Stimulated activated CD4-positive, alpha-beta T cell treated with anti-CD3 and anti-CD28 coated beads, Interleukin-4, amount 100 ng/mL, for 24 hours (primary cell): Measurements from ENCODE around the gene RPL3.
A peak's percentile ranks its signal among the peaks of the same experiment; 100 is the strongest.
"Not testable (repeated sequence)": the region's sequence is repeated elsewhere in the genome, so short reads cannot be mapped to it uniquely, and the experiment has no call there.

Source experiments
- DNase-seq: peaks from one replicate; pipeline ENCODE4 v3.0.0-alpha.2; 2020

RPL3 gene

GRCh38 chr22:39350757-39351688, 31.6 kb upstream of the RPL3 start:
- DNase-seq: no peak

- DNase-seq: no peak
Measured at GRCh38 chr22:39349967-39350726, 30.7 kb upstream of the RPL3 start, which contains the start of gene SYNGR1. Gene SYNGR1, plus strand, starts transcription at chr22:39349991. Its CDS starts 20 bp downstream, at chr22:39350011.

GRCh38 chr22:39349506-39349966, 30.1 kb upstream of the RPL3 start:
- DNase-seq: no peak

- no peak for DNase-seq
Measured at GRCh38 chr22:39348909-39349505, 29.6 kb upstream of the RPL3 start.

- DNase-seq: no peak
Measured at GRCh38 chr22:39345231-39345630, 25.8 kb upstream of the RPL3 start.

- DNase-seq: no peak
Measured at GRCh38 chr22:39344046-39344390, 24.6 kb upstream of the RPL3 start.

GRCh38 chr22:39343259-39344045, 24.0 kb upstream of the RPL3 start:
- DNase-seq: peak; percentile 63

GRCh38 chr22:39341179-39341578, 21.8 kb upstream of the RPL3 start:
- no peak for DNase-seq

- not testable (repeated sequence) for DNase-seq
Measured at GRCh38 chr22:39339775-39340174, 20.4 kb upstream of the RPL3 start.

GRCh38 chr22:39336411-39336810, 17.0 kb upstream of the RPL3 start:
- no peak for DNase-seq

GRCh38 chr22:39332441-39333064, 13.1 kb upstream of the RPL3 start:
- no peak for DNase-seq

GRCh38 chr22:39330553-39330952, 11.1 kb upstream of the RPL3 start:
- DNase-seq: not testable (repeated sequence)

GRCh38 chr22:39327995-39328754, 8.8 kb upstream of the RPL3 start:
- DNase-seq: no peak

- DNase-seq: no peak
Measured at GRCh38 chr22:39325392-39325932, 6.0 kb upstream of the RPL3 start.

GRCh38 chr22:39320616-39321029, 1.2 kb upstream of the RPL3 start:
- not testable (repeated sequence) for DNase-seq

GRCh38 chr22:39318507-39319283, 728 bp downstream of the RPL3 start:
- DNase-seq: peak; percentile 58

GRCh38 chr22:39317775-39318506, 1.5 kb downstream of the RPL3 start:
- no peak for DNase-seq

GRCh38 chr22:39317084-39317774, 2.2 kb downstream of the RPL3 start:
- DNase-seq: peak; percentile 32
